Kidney tubule cell (primary cell): ENCODE data around the gene RNF149.

ENCODE experiments used
- DNase-seq: peaks from one replicate; pipeline ENCODE4 v3.0.0-alpha.2; 2018; ENCODE audit warnings: low spot score

The RNF149 gene

GRCh38 chr2:101230541-101231001 lies 77.9 kb downstream of the RNF149 start:
- DNase-seq, result peak; percentile 94
